HG02884 (cell line): ENCODE measurements around the gene SCAF1.
A peak's percentile ranks its signal among the peaks of the same experiment; 100 is the strongest.

ENCODE experiments used
- ATAC-seq: cut with Tn5 transposase; IDR thresholded peaks from one replicate; pipeline ENCODE4 v1.9.1; 2021; ENCODE audit warnings: mild to moderate bottlenecking, moderate library complexity; ENCODE audit not compliant: unreplicated experiment

Gene SCAF1, protein sequence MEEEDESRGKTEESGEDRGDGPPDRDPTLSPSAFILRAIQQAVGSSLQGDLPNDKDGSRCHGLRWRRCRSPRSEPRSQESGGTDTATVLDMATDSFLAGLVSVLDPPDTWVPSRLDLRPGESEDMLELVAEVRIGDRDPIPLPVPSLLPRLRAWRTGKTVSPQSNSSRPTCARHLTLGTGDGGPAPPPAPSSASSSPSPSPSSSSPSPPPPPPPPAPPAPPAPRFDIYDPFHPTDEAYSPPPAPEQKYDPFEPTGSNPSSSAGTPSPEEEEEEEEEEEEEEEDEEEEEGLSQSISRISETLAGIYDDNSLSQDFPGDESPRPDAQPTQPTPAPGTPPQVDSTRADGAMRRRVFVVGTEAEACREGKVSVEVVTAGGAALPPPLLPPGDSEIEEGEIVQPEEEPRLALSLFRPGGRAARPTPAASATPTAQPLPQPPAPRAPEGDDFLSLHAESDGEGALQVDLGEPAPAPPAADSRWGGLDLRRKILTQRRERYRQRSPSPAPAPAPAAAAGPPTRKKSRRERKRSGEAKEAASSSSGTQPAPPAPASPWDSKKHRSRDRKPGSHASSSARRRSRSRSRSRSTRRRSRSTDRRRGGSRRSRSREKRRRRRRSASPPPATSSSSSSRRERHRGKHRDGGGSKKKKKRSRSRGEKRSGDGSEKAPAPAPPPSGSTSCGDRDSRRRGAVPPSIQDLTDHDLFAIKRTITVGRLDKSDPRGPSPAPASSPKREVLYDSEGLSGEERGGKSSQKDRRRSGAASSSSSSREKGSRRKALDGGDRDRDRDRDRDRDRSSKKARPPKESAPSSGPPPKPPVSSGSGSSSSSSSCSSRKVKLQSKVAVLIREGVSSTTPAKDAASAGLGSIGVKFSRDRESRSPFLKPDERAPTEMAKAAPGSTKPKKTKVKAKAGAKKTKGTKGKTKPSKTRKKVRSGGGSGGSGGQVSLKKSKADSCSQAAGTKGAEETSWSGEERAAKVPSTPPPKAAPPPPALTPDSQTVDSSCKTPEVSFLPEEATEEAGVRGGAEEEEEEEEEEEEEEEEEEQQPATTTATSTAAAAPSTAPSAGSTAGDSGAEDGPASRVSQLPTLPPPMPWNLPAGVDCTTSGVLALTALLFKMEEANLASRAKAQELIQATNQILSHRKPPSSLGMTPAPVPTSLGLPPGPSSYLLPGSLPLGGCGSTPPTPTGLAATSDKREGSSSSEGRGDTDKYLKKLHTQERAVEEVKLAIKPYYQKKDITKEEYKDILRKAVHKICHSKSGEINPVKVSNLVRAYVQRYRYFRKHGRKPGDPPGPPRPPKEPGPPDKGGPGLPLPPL

GRCh38 chr19:49641688-49642491, at the start of gene SCAF1:
SCAF1 (plus strand) TSS chr19:49642209; CDS start chr19:49645027, 2,818 bp downstream.
- peak; percentile 45 for ATAC-seq

GRCh38 chr19:49592486-49593232, 49.4 kb upstream of the SCAF1 start:
- no peak for ATAC-seq

DNA sequence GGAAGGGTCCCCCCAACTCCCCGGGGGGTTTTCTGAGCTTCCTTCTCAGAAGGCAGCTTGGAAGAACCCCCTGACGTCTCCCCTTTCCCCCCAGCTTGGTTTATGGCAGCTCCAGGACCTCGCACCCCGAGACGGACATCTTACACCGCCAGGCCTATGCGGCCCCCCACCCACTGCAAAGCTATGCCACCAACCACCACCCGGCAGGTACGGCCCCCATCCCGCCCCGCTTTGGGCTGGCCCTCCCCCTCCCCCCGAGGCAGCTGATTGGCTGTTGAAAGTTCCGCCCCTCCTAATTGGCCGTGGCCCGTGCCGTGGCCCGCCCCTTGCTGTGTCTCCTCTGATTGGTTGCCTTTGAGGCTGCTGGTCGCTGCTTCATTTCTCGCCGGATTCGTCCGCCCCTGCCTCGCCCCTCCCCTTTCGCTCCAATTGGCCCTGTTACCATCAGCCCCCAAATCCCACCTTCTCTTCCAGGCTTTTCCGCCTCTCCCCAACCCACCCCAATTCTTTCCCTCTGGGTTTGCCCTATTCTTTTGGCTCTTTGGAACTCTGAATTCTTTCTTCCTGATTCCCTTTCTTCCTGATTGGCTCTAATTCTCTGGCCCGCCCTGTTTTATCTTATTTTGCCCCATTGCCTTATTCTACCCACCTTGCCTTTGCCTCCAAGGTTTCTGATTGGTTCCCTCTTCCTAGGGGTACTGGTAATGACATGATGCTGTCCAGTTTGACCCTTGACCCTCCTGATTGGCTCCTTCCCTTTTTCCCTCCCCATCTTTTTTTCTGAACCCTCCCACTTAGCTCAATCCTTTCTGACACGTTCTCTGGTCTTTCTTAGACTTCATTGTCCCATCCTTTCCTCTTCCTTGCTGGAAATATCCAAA, 48.5 kb upstream of the SCAF1 start:
- ATAC-seq, result no peak

DNA sequence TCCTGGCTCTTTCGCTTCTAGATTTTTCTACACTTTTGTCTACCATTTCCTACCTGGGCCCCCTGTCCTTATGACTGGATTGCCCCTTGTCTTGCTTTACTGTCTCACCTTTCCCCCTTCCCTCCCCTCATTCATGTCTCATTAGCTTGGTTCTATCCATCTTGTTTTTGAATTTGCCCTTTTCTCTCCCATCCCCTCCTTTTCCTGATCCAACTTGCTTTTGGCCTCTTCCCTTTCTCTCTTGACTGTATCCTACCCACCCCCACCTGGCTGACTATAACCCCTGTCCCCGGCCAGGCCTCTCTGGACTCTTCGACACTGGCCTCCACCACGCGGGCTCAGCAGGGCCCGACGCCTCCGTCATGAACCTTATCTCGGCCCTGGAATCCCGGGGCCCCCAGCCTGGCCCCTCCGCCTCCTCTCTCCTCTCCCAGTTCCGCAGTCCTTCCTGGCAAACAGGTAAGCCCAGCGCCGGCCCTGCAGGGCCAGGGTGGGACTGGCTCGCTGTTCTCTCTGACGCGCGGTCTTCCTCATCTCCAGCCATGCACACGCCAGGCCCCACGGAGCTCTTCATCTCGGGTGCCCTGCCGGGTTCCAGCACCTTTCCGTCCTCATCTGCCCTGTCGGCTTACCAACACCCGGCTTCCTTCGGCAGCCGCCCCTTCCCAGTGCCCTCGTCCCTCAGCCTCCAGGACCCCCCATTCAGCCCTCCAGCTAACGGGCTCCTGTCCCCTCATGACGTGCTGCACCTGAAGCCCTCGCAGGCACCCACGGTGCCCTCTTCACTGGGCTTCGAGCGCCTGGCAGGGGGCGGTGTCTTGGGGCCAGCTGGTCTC, 47.6 kb upstream of the SCAF1 start:
- no peak for ATAC-seq

DNA sequence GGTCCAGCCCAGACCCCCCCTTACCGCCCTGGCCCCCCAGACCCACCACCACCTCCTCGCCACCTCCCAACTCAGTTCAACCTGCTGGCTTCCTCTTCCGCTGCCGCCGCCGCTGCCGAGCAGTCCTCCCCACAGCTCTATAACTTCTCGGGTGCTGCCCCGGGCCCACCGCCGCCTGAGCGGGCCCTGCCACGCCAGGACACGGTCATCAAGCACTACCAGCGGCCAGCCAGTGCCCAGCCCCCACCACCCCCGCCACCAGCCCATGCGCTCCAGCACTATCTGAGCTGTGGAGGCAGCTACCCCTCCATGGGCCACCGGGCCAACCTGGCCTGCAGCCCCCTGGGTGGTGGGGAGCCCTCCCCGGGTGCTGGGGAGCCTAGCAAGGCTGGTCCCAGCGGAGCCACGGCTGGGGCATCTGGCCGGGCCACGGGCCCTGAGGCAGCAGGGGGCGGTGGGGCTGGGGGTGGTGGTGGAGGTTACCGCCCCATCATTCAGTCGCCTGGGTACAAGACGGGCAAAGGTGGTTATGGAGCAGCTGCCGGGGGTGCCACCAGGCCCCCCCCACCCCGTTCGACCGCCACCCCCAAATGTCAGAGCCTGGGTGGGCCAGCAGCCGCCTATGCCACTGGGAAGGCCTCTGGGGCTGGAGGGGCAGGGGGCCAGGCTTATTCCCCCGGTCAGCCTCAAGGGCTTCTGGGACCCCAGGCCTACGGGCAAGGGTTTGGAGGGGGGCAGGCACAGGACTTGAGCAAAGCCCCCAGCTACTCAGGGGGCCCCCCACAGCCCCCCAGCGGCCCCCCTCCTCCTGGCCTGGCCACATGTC, 46.8 kb upstream of the SCAF1 start:
- no peak for ATAC-seq

- no peak for ATAC-seq
Observed at GRCh38 chr19:49595819-49596404, 46.1 kb upstream of the SCAF1 start.

- ATAC-seq, result no peak
Observed at GRCh38 chr19:49596407-49596806, 45.6 kb upstream of the SCAF1 start.

- ATAC-seq, result no peak
Observed at GRCh38 chr19:49596954-49597702, 44.9 kb upstream of the SCAF1 start.

- no peak for ATAC-seq
Observed at GRCh38 chr19:49597703-49597974, 44.4 kb upstream of the SCAF1 start.

- ATAC-seq, result no peak
Observed at GRCh38 chr19:49599378-49600295, 42.4 kb upstream of the SCAF1 start.

GRCh38 chr19:49601482-49602038, 40.4 kb upstream of the SCAF1 start:
- no peak for ATAC-seq

- no peak for ATAC-seq
Observed at GRCh38 chr19:49602806-49603205, 39.2 kb upstream of the SCAF1 start.

GRCh38 chr19:49605605-49606004, 36.4 kb upstream of the SCAF1 start:
- no peak for ATAC-seq

DNA sequence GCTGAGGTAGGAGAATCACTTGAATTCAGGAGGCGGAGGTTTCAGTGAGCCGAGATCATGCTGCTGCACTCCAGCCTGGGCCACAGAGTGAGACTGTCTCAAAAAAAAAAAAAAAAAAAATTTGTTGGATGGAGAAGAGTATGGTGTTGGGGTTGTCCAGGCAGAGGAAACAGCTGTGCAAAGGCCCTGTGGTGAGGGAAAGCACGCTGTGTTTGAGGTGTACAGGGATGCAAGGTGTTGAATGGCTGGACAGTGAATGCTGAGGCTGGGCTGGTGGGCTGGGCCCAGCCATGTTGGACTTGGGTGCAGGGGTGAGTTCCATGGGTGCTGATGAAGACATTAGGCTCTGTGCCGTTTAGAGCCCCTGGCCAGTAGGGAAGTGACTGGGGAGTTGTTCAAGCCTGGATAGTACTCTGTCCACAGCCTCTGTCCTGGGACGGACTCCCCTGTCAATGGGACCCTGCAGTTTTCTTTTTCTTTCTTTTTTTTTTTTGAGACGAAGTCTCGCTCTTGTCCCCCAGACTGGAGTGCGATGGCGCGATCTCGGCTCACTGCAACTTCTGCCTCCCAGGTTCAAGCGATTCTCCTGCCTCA, 32.4 kb upstream of the SCAF1 start:
- ATAC-seq, result no peak
